Mammary microvascular endothelial cell (primary cell): ENCODE data around the gene SPRYD3. TPM values are rescaled to one million over a fixed set of nuclear protein-coding genes. Genes with fewer than 3 reads are reported as not detected.

Experiments
- total RNA-seq: library from RNA; depleted of rRNA; stranded (reverse); fragments of >200 nt; gene quantifications from 2 replicates; pipeline ENCODE4 v1.2.3, GENCODE V29; 2015

SPRYD3 gene, protein sequence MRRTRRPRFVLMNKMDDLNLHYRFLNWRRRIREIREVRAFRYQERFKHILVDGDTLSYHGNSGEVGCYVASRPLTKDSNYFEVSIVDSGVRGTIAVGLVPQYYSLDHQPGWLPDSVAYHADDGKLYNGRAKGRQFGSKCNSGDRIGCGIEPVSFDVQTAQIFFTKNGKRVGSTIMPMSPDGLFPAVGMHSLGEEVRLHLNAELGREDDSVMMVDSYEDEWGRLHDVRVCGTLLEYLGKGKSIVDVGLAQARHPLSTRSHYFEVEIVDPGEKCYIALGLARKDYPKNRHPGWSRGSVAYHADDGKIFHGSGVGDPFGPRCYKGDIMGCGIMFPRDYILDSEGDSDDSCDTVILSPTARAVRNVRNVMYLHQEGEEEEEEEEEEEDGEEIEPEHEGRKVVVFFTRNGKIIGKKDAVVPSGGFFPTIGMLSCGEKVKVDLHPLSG
- total RNA-seq, result 38.8 and 39.8 TPM in 2 replicates

DNA sequence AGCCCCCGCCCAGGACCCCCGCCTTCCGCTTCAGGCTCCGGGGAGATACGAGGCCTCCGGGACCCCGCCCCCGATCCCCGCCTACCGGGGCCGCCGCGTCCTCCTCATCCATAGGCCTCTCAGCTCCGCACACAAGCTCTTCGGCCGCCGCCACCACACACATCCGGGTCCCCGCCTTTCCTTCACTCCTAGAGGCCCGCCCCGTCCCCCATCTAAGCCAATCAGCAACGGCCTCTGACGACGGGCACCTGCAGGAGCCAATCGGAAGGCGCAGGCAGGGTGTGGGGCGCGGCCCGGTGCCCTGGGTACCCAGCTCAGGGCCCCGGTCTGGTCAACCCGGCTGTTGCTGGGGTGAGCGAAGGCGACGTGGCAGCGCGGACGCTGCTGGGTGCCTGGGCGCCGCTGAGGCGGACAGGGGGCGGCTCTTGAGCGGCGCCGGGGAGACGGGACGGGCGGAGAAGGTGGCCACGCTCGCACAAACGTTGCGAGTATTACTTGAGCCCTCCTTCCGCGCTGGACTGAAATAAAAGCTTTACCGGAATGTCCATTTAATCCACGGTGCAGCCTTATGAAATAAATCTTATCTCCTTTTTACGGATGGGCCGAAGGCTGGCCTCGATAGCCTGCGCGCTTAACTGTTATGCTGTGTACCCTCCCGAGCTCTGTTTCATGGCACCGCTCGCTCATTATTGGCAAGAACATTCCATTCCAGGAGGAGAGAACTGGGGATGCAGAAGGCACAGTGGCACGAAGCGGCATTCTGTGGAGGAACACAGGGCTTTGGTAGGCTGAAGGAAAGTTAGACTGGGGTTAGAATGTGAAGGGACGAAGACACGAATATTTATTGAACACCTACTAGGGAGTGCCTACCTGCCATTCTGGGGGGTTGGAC lies at the start of gene SPRYD3:
Gene SPRYD3 (minus strand): TSS at position 165 of the 892 bp plus-strand sequence. CDS start 57 bp downstream, at position 108.

DNA sequence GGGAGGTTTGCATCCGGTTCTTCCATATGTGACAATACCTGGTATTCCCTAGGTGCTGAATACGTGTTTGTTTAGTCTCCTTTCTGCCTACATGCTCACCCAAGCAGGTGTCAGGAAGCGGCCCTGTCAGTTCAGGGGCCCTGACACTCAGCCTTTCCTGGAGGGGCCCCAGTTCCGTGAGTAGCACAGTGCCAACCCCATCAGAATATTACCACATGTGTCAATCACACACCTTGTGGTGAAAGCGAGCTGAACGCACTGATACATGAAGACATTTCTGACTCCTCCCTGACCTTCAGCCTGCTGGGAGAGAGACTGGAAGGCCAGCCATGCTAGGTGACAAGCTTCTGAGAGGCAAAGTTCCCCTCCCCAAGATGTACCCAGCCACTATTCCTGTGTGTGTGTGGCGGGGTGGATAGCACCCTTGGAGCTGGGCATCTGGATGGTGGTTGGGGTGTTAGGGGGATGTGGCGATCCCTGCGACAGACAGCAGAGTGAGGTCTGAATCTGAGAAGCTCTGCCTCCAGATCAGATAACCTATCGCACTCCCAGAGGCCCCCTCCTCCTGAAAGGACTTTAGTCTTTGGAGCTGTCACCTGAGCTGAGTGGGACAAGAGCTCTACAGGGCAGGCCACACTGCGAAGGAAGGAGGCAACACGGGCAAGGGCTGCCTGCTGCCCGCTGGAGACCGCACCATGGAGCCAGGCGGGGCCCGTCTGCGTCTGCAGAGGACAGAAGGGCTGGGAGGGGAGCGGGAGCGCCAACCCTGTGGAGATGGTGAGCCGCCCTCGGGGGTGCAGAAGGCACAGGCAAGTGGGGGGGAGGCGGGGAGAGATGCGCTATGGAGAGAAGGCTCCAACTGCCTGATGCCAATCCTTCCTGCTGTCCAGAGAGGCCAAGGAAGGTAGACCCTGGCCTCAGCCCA lies 24.0 kb upstream of the SPRYD3 start, which contains the start of gene SOAT2:
Gene SOAT2 (plus strand): TSS at position 604 of the 925 bp plus-strand sequence. CDS start 92 bp downstream, at position 696.

DNA sequence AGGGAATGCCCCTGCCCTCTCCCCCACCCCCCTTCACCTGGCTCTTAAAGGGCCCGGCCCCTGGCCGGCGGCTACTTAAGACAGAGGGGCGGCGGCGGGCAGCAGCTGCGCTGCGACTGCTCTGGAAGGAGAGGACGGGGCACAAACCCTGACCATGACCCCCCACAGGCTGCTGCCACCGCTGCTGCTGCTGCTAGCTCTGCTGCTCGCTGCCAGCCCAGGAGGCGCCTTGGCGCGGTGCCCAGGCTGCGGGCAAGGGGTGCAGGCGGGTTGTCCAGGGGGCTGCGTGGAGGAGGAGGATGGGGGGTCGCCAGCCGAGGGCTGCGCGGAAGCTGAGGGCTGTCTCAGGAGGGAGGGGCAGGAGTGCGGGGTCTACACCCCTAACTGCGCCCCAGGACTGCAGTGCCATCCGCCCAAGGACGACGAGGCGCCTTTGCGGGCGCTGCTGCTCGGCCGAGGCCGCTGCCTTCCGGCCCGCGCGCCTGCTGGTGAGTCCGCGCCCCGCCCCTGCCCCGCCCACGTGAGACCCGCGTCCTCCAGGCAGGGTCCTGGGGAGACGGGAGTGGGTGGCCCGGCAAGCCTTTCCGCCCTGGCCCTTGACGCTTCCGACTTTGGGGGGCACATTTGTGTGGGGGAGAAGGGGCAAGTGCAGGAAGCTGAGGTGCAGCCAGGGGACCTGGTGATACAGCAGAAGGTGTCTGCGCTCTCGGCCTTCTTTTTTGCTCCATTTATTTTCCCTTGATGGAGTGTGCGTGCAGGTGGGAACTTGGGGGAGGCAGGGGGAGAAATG lies 18.6 kb upstream of the SPRYD3 start, which contains the start of gene IGFBP6:
Gene IGFBP6 (plus strand): TSS at position 104 of the 790 bp plus-strand sequence. CDS start 51 bp downstream, at position 155.

DNA sequence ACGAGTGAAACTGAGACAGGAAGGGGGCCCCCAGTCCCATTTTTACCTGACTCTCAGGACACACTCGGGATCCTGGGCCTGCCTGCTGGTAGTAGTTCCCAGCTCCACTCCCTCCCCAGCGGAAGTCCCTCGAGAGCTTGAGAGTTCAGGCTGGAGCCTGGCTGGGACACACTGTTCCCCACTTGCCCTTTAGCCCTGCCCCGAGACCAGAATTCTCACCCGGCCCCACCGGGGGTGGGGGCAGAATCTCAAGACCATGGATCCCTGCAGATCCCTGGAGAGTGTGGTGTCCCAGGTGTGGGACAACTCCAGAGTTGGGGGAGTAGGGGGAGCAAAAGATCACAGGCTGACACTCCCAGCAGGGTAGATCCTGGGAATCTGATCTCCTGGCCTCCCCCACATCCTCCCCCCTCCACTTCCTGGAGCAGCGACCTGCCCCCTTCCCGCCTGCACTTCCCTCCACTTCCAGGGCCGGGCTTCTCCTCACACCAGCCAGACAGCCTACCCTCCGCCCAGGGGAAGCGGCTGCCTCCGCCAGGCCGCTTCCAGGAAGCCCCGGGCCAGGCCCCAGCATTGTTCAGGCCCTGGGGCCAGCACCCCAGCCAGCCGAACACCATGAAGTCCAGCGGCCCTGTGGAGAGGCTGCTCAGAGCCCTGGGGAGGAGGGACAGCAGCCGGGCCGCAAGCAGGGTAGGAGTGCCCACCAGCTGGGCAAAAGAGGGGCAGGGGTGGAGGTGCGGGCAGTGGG lies 29.4 kb downstream of the SPRYD3 start, which contains the start of gene TNS2:
Gene TNS2 (plus strand): TSS at position 495 of the 748 bp plus-strand sequence. CDS start 121 bp downstream, at position 616.

Other genes with a start within 250 kb of the SPRYD3 start
- not detected in 2 replicates for gene KRT79, start 245.1 kb downstream of the SPRYD3 start, total RNA-seq
- gene KRT78, start 230.4 kb downstream of the SPRYD3 start, total RNA-seq, result not detected in 2 replicates
- 13.9 and 14.4 TPM in 2 replicates for gene KRT8, start 174.3 kb downstream of the SPRYD3 start, total RNA-seq
- gene KRT18, start 130.3 kb downstream of the SPRYD3 start, total RNA-seq, result 253 and 287 TPM in 2 replicates
- 273 and 317 TPM in 2 replicates for gene EIF4B, start 72.9 kb downstream of the SPRYD3 start, total RNA-seq
- gene TNS2, start 29.3 kb downstream of the SPRYD3 start, total RNA-seq, result 34.9 and 41.3 TPM in 2 replicates
- gene IGFBP6, start 18.3 kb upstream of the SPRYD3 start, total RNA-seq, result 222 and 277 TPM in 2 replicates
- not detected in 2 replicates for gene SOAT2, start 24.1 kb upstream of the SPRYD3 start, total RNA-seq
- 4.5 and 9.0 TPM in 2 replicates for gene ZNF740, start 101.3 kb upstream of the SPRYD3 start, total RNA-seq
- gene CSAD, start 101.5 kb upstream of the SPRYD3 start, total RNA-seq, result 1.1 and 3.0 TPM in 2 replicates
- gene ITGB7, start 127.9 kb upstream of the SPRYD3 start, total RNA-seq, result 0.30 and 0.80 TPM in 2 replicates
- 81.5 and 84.3 TPM in 2 replicates for gene RARG, start 152.8 kb upstream of the SPRYD3 start, total RNA-seq
- gene ESPL1, start 188.9 kb upstream of the SPRYD3 start, total RNA-seq, result 14.8 and 22.2 TPM in 2 replicates
- 384 and 454 TPM in 2 replicates for gene PFDN5, start 216.2 kb upstream of the SPRYD3 start, total RNA-seq
- 41.8 and 63.4 TPM in 2 replicates for gene MYG1, start 220.3 kb upstream of the SPRYD3 start, total RNA-seq
- 59.6 and 69.6 TPM in 2 replicates for gene AAAS, start 242.2 kb upstream of the SPRYD3 start, total RNA-seq